Smooth muscle cell (in vitro differentiated cells): ENCODE measurements around the gene HECTD2. TPM values are rescaled to one million over a fixed set of nuclear protein-coding genes. Genes with fewer than 3 reads are reported as not detected.

Experiments
- DNase-seq: peaks from one replicate; lab custom pipeline; 2025; ENCODE audit not compliant: unreplicated experiment; lab: John Stamatoyannopoulos, UW
- H2AFZ ChIP-seq: fragments of 200-600 bp; sonication (generic); 2 replicates; pipeline ENCODE4 v1.6.0; 2016; ENCODE audit warnings: antibody characterized with exemption, low read depth, mild to moderate bottlenecking
- H3F3A ChIP-seq: fragments of 200-600 bp; sonication (generic); 2 replicates; pipeline ENCODE4 v1.6.0; 2017; ENCODE audit warnings: antibody characterized with exemption, low read depth
- H3K27ac ChIP-seq: fragments of 200-600 bp; sonication (generic); 2 replicates; pipeline ENCODE4 v1.5.1; 2016; ENCODE audit warnings: low read depth, mild to moderate bottlenecking
- H3K27me3 ChIP-seq: fragments of 200-600 bp; sonication (generic); 2 replicates; pipeline ENCODE4 v1.6.1; 2016; ENCODE audit warnings: low read depth, mild to moderate bottlenecking
- H3K36me3 ChIP-seq: fragments of 200-600 bp; sonication (generic); 2 replicates; pipeline ENCODE4 v1.5.1; 2016; ENCODE audit warnings: low read depth
- H3K4me1 ChIP-seq: fragments of 200-600 bp; sonication (generic); 2 replicates; pipeline ENCODE4 v1.5.1; 2016; ENCODE audit warnings: low read depth
- H3K4me2 ChIP-seq: fragments of 200-600 bp; sonication (generic); 2 replicates; pipeline ENCODE4 v1.6.0; 2016; ENCODE audit warnings: mild to moderate bottlenecking
- H3K4me3 ChIP-seq: fragments of 200-600 bp; sonication (generic); 2 replicates; pipeline ENCODE4 v1.5.1; 2016; ENCODE audit warnings: mild to moderate bottlenecking
- H3K79me2 ChIP-seq: fragments of 200-600 bp; sonication (generic); 2 replicates; pipeline ENCODE4 v1.6.0; 2016; ENCODE audit warnings: low read depth, mild to moderate bottlenecking
- H3K9ac ChIP-seq: fragments of 200-600 bp; sonication (generic); 2 replicates; pipeline ENCODE4 v1.6.0; 2016; ENCODE audit warnings: low read depth
- H3K9me3 ChIP-seq: fragments of 200-600 bp; sonication (generic); replicated peaks from 2 replicates; pipeline ENCODE4 v1.5.1; 2016; ENCODE audit warnings: low read depth
- H4K20me1 ChIP-seq: fragments of 200-600 bp; sonication (generic); 2 replicates; pipeline ENCODE4 v1.6.0; 2016; ENCODE audit warnings: low read depth
- CTCF ChIP-seq: fragments of 200-600 bp; sonication (generic); IDR thresholded peaks from 2 replicates; pipeline ENCODE4 v1.5.1; 2017; ENCODE audit warnings: borderline replicate concordance, mild to moderate bottlenecking, antibody characterized with exemption; ENCODE audit not compliant: insufficient read depth, poor library complexity, severe bottlenecking
- WGBS: methylation state at CpG from one replicate; pipeline ENCODE4 v1.1.7; 2016; ENCODE audit warnings: low lambda C conversion rate; 5-methylcytosine and 5-hydroxymethylcytosine counted together
- polyA plus RNA-seq: library from polyadenylated mRNA; unstranded; fragments of >200 nt; fragmentation: Nextera tagmentation; extraction: Ambion mirVana; gene quantifications from 2 replicates; pipeline ENCODE4 v1.2.1, GENCODE V29; 2016
- total RNA-seq: library from RNA; depleted of rRNA; stranded (reverse); fragments of >200 nt; gene quantifications from 2 replicates; pipeline ENCODE4 v1.2.3, GENCODE V29; 2014

Gene HECTD2
- total and polyA plus RNA-seq, 2 experiments from 2014 or later = 4.4 to 12.7 TPM

GRCh38 chr10:91460681-91461080, 50.5 kb downstream of the HECTD2 start:
- no peak for TF ChIP-seq CTCF
- Histone ChIP-seq H3K27me3 (no peaks in the 10 kb centered on the region), H3K79me2 (no peaks in the 10 kb centered on the region), H3K4me1 (no peaks in the 10 kb centered on the region), H3K9me3 (peaks cover 4% of the 10 kb centered on the region), H3K4me3 (no peak overlapping the region), H4K20me1 (no peaks in the 10 kb centered on the region), H3F3A (no peaks in the 10 kb centered on the region), H3K4me2 (no peak overlapping the region), H3K9ac (no peak overlapping the region), H3K36me3 (peaks cover 11% of the 10 kb centered on the region), H2AFZ (no peak overlapping the region), H3K27ac (no peak overlapping the region)
- WGBS = 72% methylated on average over 3 of the region's 3 CpGs
- DNase-seq = no peak

GRCh38 chr10:91462423-91462822, 52.3 kb downstream of the HECTD2 start:
- H3K4me3 ChIP-seq = no peak overlapping the region
- no peaks in the 10 kb centered on the region for H3F3A ChIP-seq
- no peak overlapping the region for H3K27ac ChIP-seq
- DNase-seq = no peak
- no peaks in the 10 kb centered on the region for H3K27me3 ChIP-seq
- H3K9ac ChIP-seq = no peak overlapping the region
- no peak for TF ChIP-seq CTCF
- H3K9me3 ChIP-seq = peaks cover 4% of the 10 kb centered on the region
- peaks cover 20% of the 10 kb centered on the region for H3K36me3 ChIP-seq
- H4K20me1 ChIP-seq = no peaks in the 10 kb centered on the region
- no peak overlapping the region for H2AFZ ChIP-seq
- H3K79me2 ChIP-seq = no peaks in the 10 kb centered on the region
- H3K4me2 ChIP-seq = no peak overlapping the region
- H3K4me1 ChIP-seq = no peaks in the 10 kb centered on the region

- no peaks in the 10 kb centered on the region for H3K79me2 ChIP-seq
- H4K20me1 ChIP-seq = no peaks in the 10 kb centered on the region
- H3K36me3 ChIP-seq = peaks cover 20% of the 10 kb centered on the region
- no peak for DNase-seq
- peaks cover 4% of the 10 kb centered on the region for H3K9me3 ChIP-seq
- no peaks in the 10 kb centered on the region for H3F3A ChIP-seq
- H3K27me3 ChIP-seq = no peaks in the 10 kb centered on the region
- H3K9ac ChIP-seq = no peak overlapping the region
- WGBS = 100% methylated on average over 2 of the region's 2 CpGs
- no peak overlapping the region for H3K27ac ChIP-seq
- TF ChIP-seq CTCF = no peak
- H2AFZ ChIP-seq = no peak overlapping the region
- no peak overlapping the region for H3K4me3 ChIP-seq
- H3K4me2 ChIP-seq = no peak overlapping the region
- H3K4me1 ChIP-seq = no peaks in the 10 kb centered on the region
These were observed 54.4 kb downstream of the HECTD2 start for GRCh38 chr10:91464500-91464899.

- TF ChIP-seq CTCF = no peak
- no peak for DNase-seq
- Histone ChIP-seq H2AFZ (no peak overlapping the region), H4K20me1 (no peaks in the 10 kb centered on the region), H3K4me1 (no peaks in the 10 kb centered on the region), H3K27ac (no peak overlapping the region), H3K27me3 (no peaks in the 10 kb centered on the region), H3K9me3 (peaks cover 4% of the 10 kb centered on the region), H3K9ac (no peak overlapping the region), H3K36me3 (peaks cover 20% of the 10 kb centered on the region), H3K79me2 (no peaks in the 10 kb centered on the region), H3K4me3 (no peak overlapping the region), H3F3A (no peaks in the 10 kb centered on the region), H3K4me2 (no peak overlapping the region)
- 100% methylated on average over 1 of the region's 1 CpG for WGBS
These were observed 55.1 kb downstream of the HECTD2 start for GRCh38 chr10:91465261-91465660.
